ENCODE measurements around the gene NF1. TPM values are rescaled to one million over a fixed set of nuclear protein-coding genes. Genes with fewer than 3 reads are reported as not detected.

The NF1 gene
- total and polyA plus RNA-seq, 2 of the 13 experiments (the other 11 are each of a cell fraction or from before 2014, with no cell fraction given): 21.5 to 26.5 TPM

- peak; percentile 70; the same call in 1 of the 2 replicates for TF ChIP-seq ARHGAP35 (CRISPR knock-in tag; IDR thresholded peaks at IDR 0.05; ENCODE audit: borderline replicate concordance)
- TF ChIP-seq ZNF282 (IDR thresholded peaks at IDR 0.05; ENCODE audit: partially characterized antibody): no peak
- TF ChIP-seq TEF (CRISPR knock-in tag; IDR thresholded peaks at IDR 0.05): peak; percentile 65; the same call in 1 of the 2 replicates
- TF ChIP-seq ZBTB43 (CRISPR knock-in tag; conservative IDR thresholded peaks at IDR 0.05): peak; percentile 70
- peak; percentile 91 for TF ChIP-seq ZNF580 (CRISPR knock-in tag; IDR thresholded peaks at IDR 0.05; ENCODE audit: borderline replicate concordance, low read depth)
- peak; percentile 75; the same call in 1 of the 2 replicates for TF ChIP-seq SATB2 (CRISPR knock-in tag; IDR thresholded peaks at IDR 0.05)
- 0 out of 2 replicates have a peak, but pooled peaks have one; percentile 59 for TF ChIP-seq ZFYVE20 (CRISPR knock-in tag; IDR thresholded peaks at IDR 0.05; ENCODE audit: borderline replicate concordance, low read depth)
- peak; percentile 67; the same call in 1 of the 2 replicates for TF ChIP-seq ZNF12 (CRISPR knock-in tag; IDR thresholded peaks at IDR 0.05)
- no peak for TF ChIP-seq ZMYM4 (CRISPR knock-in tag; IDR thresholded peaks at IDR 0.05)
- peak; percentile 46 for TF ChIP-seq XRCC5 (optimal IDR thresholded peaks at IDR 0.05; ENCODE audit: low read length)
- no peak for TF ChIP-seq HNRNPLL (IDR thresholded peaks at IDR 0.05; ENCODE audit: low read depth, low read length, poor library complexity, severe bottlenecking)
- TF ChIP-seq ZNF367 (CRISPR knock-in tag; IDR thresholded peaks at IDR 0.05; ENCODE audit: borderline replicate concordance): peak; percentile 58; the same call in 1 of the 2 replicates
- TF ChIP-seq ZNF552 (CRISPR knock-in tag; IDR thresholded peaks at IDR 0.05; ENCODE audit: borderline replicate concordance): no peak
- no peak for TF ChIP-seq TRAFD1 (CRISPR knock-in tag; IDR thresholded peaks at IDR 0.05; ENCODE audit: borderline replicate concordance)
- no peak for TF ChIP-seq ZNF619 (CRISPR knock-in tag; IDR thresholded peaks at IDR 0.05)
- TF ChIP-seq CBX2 (IDR thresholded peaks at IDR 0.05; ENCODE audit: low read depth, low read length): no peak
- no peak for TF ChIP-seq CBX2 (CRISPR knock-in tag; IDR thresholded peaks at IDR 0.05; ENCODE audit: low read depth)
- peak; percentile 45; the same call in 1 of the 2 replicates for TF ChIP-seq ZNF263 (CRISPR knock-in tag; IDR thresholded peaks at IDR 0.05)
- 0 out of 2 replicates have a peak, but pooled peaks have one; percentile 54 for TF ChIP-seq ZNF160 (CRISPR knock-in tag; IDR thresholded peaks at IDR 0.05)
- 0 out of 2 replicates have a peak, but pooled peaks have one; percentile 71 for TF ChIP-seq LRRFIP1 (CRISPR knock-in tag; conservative IDR thresholded peaks at IDR 0.05)
- peak; percentile 75; the same call in 1 of the 2 replicates for TF ChIP-seq MXD3 (CRISPR knock-in tag; IDR thresholded peaks at IDR 0.05)
- TF ChIP-seq ZFP37 (CRISPR knock-in tag; IDR thresholded peaks at IDR 0.05; ENCODE audit: borderline replicate concordance): peak; percentile 83; the same call in 1 of the 2 replicates
- TF ChIP-seq MIER3 (CRISPR knock-in tag; IDR thresholded peaks at IDR 0.05; ENCODE audit: borderline replicate concordance): peak; percentile 62; the same call in 1 of the 2 replicates
These were observed 299.8 kb downstream of the NF1 start (continued) for GRCh38 chr17:31394544-31394943.
